MM.1S (cell line): ENCODE measurements around the gene ANKRD13A.

ENCODE experiments used
- DNase-seq: peaks from one replicate; pipeline ENCODE4 v3.0.0-alpha.2; 2015
- H2AFZ ChIP-seq: fragments of 300-600 bp; sonication (generic); 2 replicates; pipeline ENCODE4 v1.6.0; 2016; ENCODE audit warnings: antibody characterized with exemption, low read length
- H3F3A ChIP-seq: fragments of 300-600 bp; sonication (generic); 2 replicates; pipeline ENCODE4 v1.6.1; 2016; ENCODE audit warnings: mild to moderate bottlenecking, antibody characterized with exemption, low read length, moderate library complexity, mixed read lengths; ENCODE audit not compliant: insufficient read depth
- H3K27ac ChIP-seq: fragments of 300-600 bp; sonication (generic); 2 replicates; pipeline ENCODE4 v1.5.1; 2016; ENCODE audit warnings: mild to moderate bottlenecking, low read length
- H3K27me3 ChIP-seq: fragments of 300-600 bp; sonication (generic); replicated peaks from 2 replicates; pipeline ENCODE4 v1.6.0; 2016; ENCODE audit warnings: low read length; ENCODE audit not compliant: insufficient read depth
- H3K36me3 ChIP-seq: fragments of 300-600 bp; sonication (generic); replicated peaks from 2 replicates; pipeline ENCODE4 v1.6.1; 2016; ENCODE audit warnings: mild to moderate bottlenecking, low read length, mixed read lengths; ENCODE audit not compliant: insufficient read depth
- H3K4me1 ChIP-seq: fragments of 300-600 bp; sonication (generic); 2 replicates; pipeline ENCODE4 v1.6.1; 2016; ENCODE audit warnings: low read length, mixed read lengths
- H3K4me2 ChIP-seq: fragments of 300-600 bp; sonication (generic); 2 replicates; pipeline ENCODE4 v1.6.0; 2016; ENCODE audit warnings: low read depth, low read length
- H3K4me3 ChIP-seq: fragments of 300-600 bp; sonication (generic); 2 replicates; pipeline ENCODE4 v1.5.1; 2016; ENCODE audit warnings: low read length, mixed read lengths
- H3K79me2 ChIP-seq: fragments of 300-600 bp; sonication (generic); 2 replicates; pipeline ENCODE4 v1.6.1; 2016; ENCODE audit warnings: mixed run types, low read length, mixed read lengths
- H3K9ac ChIP-seq: fragments of 300-600 bp; sonication (generic); 2 replicates; pipeline ENCODE4 v1.6.1; 2016; ENCODE audit warnings: low read length, mixed read lengths
- H3K9me2 ChIP-seq: fragments of 300-600 bp; sonication (generic); replicated peaks from 2 replicates; pipeline ENCODE4 v1.6.1; 2016; ENCODE audit warnings: mild to moderate bottlenecking, low read length, mixed read lengths; ENCODE audit not compliant: insufficient read depth
- H3K9me3 ChIP-seq: fragments of 300-600 bp; sonication (generic); replicated peaks from 2 replicates; pipeline ENCODE4 v1.6.1; 2016; ENCODE audit warnings: mild to moderate bottlenecking, low read length, mixed read lengths; ENCODE audit not compliant: insufficient read depth
- H4K20me1 ChIP-seq: fragments of 300-600 bp; sonication (generic); 2 replicates; pipeline ENCODE4 v1.6.1; 2016; ENCODE audit warnings: mild to moderate bottlenecking, low read length, moderate library complexity, mixed read lengths; ENCODE audit not compliant: insufficient read depth
- EZH2 ChIP-seq: fragments of 300-600 bp; sonication (generic); optimal IDR thresholded peaks from 2 replicates; pipeline ENCODE3; 2017; ENCODE audit warnings: low read depth, mild to moderate bottlenecking, antibody characterized with exemption, low read length, mixed read lengths
- EZH2phosphoT487 ChIP-seq: fragments of 300-600 bp; sonication (generic); IDR thresholded peaks from 2 replicates; pipeline ENCODE4 v1.6.1; 2018; ENCODE audit warnings: antibody characterized with exemption, low read length
- TF ChIP-seq, protein P1 (sequence below): fragments of 300-600 bp; sonication (generic); IDR thresholded peaks from 2 replicates; pipeline ENCODE4 v1.5.1; 2016; ENCODE audit warnings: antibody characterized with exemption, low read length, mixed read lengths

The ANKRD13A gene

DNA sequence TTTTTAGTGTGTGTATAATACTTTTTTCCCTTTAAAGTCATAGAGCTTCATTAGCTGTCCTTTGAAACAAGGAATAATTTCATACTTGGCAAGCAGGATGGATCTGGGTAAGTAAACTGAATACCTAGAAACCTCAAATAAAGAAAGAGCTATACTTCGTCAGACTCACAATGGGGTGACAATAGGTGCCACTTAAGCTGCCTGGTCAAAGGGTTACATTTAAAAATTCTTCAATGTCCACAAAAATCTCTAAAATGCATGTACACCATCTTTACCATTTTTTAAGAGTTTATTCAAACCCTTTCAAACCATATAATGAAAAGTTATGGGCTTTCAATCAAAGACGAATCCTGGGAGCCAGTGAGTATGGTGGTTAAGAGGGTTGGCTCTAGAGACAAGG, 6.1 kb upstream of the ANKRD13A start:
- no peaks in the 10 kb centered on the region for H3K9me3 ChIP-seq
- no peaks in the 10 kb centered on the region for H3K36me3 ChIP-seq
- H3F3A ChIP-seq = peaks cover 16% of the 10 kb centered on the region; the same call in 1 of the 2 replicates
- no peaks in the 10 kb centered on the region for H4K20me1 ChIP-seq
- no peak for DNase-seq
- no peak overlapping the region for H2AFZ ChIP-seq
- H3K4me2 ChIP-seq = no peak overlapping the region
- H3K27me3 ChIP-seq = no peaks in the 10 kb centered on the region
- H3K27ac ChIP-seq = no peak overlapping the region
- H3K4me3 ChIP-seq = no peak overlapping the region
- TF ChIP-seq, protein P1, sequence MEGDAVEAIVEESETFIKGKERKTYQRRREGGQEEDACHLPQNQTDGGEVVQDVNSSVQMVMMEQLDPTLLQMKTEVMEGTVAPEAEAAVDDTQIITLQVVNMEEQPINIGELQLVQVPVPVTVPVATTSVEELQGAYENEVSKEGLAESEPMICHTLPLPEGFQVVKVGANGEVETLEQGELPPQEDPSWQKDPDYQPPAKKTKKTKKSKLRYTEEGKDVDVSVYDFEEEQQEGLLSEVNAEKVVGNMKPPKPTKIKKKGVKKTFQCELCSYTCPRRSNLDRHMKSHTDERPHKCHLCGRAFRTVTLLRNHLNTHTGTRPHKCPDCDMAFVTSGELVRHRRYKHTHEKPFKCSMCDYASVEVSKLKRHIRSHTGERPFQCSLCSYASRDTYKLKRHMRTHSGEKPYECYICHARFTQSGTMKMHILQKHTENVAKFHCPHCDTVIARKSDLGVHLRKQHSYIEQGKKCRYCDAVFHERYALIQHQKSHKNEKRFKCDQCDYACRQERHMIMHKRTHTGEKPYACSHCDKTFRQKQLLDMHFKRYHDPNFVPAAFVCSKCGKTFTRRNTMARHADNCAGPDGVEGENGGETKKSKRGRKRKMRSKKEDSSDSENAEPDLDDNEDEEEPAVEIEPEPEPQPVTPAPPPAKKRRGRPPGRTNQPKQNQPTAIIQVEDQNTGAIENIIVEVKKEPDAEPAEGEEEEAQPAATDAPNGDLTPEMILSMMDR = no peak
- TF ChIP-seq EZH2 (no peak), EZH2phosphoT487 (no peak)
- peaks cover 64% of the 10 kb centered on the region for H3K79me2 ChIP-seq
- H3K9me2 ChIP-seq = no peaks in the 10 kb centered on the region
- H3K4me1 ChIP-seq = 0 out of 2 replicates have a peak, but pooled peaks cover 8% of the 10 kb centered on the region
- H3K9ac ChIP-seq = no peak overlapping the region

GRCh38 chr12:109994401-109995175, 4.6 kb upstream of the ANKRD13A start:
- no peak for DNase-seq
- Histone ChIP-seq H3K9me2 (no peaks in the 10 kb centered on the region), H2AFZ (no peak overlapping the region), H3F3A (peaks cover 16% of the 10 kb centered on the region; the same call in 1 of the 2 replicates), H3K27ac (peak overlapping the region; percentile 79), H3K9me3 (no peaks in the 10 kb centered on the region), H3K79me2 (peaks cover 61% of the 10 kb centered on the region), H3K36me3 (no peaks in the 10 kb centered on the region), H3K9ac (peak overlapping the region; percentile 78; the same call in 1 of the 2 replicates), H3K4me2 (peak overlapping the region; percentile 60), H3K27me3 (no peaks in the 10 kb centered on the region), H3K4me3 (peak overlapping the region; percentile 83), H3K4me1 (0 out of 2 replicates have a peak, but pooled peaks cover 8% of the 10 kb centered on the region), H4K20me1 (no peaks in the 10 kb centered on the region)
- no peak for TF ChIP-seq EZH2
- TF ChIP-seq EZH2phosphoT487 = no peak
- TF ChIP-seq, protein P1 = no peak

DNA sequence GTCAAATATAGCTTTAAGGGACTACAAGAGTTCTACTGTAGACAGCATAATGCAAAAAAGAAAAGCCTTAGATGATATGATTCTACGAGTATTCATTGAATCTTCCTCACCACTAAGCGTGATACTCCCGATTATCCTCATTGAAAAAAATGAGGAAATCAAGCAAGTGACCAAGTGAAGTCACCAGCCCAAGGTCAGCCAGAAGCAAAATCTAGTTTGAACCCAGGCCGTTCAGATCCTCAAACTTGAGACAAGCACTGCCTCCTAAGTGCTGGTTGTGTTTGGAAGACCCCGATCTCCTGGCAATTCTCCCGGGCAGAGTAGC, 3.9 kb upstream of the ANKRD13A start:
- H3K79me2 ChIP-seq = peaks cover 63% of the 10 kb centered on the region
- H3K4me1 ChIP-seq = 0 out of 2 replicates have a peak, but pooled peaks cover 8% of the 10 kb centered on the region
- H3K9me3 ChIP-seq = no peaks in the 10 kb centered on the region
- no peaks in the 10 kb centered on the region for H3K36me3 ChIP-seq
- peak overlapping the region; percentile 60 for H3K4me2 ChIP-seq
- peaks cover 16% of the 10 kb centered on the region; the same call in 1 of the 2 replicates for H3F3A ChIP-seq
- no peaks in the 10 kb centered on the region for H3K9me2 ChIP-seq
- peak overlapping the region; percentile 79; the same call in 1 of the 2 replicates for H3K27ac ChIP-seq
- peak overlapping the region; percentile 83 for H3K4me3 ChIP-seq
- TF ChIP-seq EZH2 (no peak), EZH2phosphoT487 (no peak)
- TF ChIP-seq, protein P1 = no peak
- DNase-seq = no peak
- H3K27me3 ChIP-seq = no peaks in the 10 kb centered on the region
- H4K20me1 ChIP-seq = no peaks in the 10 kb centered on the region
- H2AFZ ChIP-seq = no peak overlapping the region
- H3K9ac ChIP-seq = peak overlapping the region; percentile 78; the same call in 1 of the 2 replicates
